ENCODE results near the gene GLB1L. TPM values are rescaled to one million over a fixed set of nuclear protein-coding genes. Genes with fewer than 3 reads are reported as not detected.
"Not testable (repeated sequence)": the region's sequence is repeated elsewhere in the genome, so short reads cannot be mapped to it uniquely, and the experiment has no call there.

GLB1L gene
- total RNA-seq, 6 experiments from 2014 or later, result 2.1 to 4.2 (median 2.8) TPM

GRCh38 chr2:219289195-219289536 is 43.9 kb upstream of the GLB1L start:
- TF ChIP-seq POLR2A (IDR thresholded peaks at IDR 0.05), result no peak
- no peak for TF ChIP-seq CTCF (IDR thresholded peaks at IDR 0.05)
- Histone ChIP-seq H3K27me3 (no peaks in the 10 kb centered on the region), H3K36me3 (peaks cover 0 to 16% (median 5%) of the 10 kb centered on the region in 4 donors), H3K27ac (no peak overlapping the region), H3K4me3 (no peak overlapping the region), H3K4me1 (no peaks in the 10 kb centered on the region), H3K9me3 (no peaks in the 10 kb centered on the region)
- WGBS (ENCODE audit: insufficient coverage, low coverage, low lambda C conversion rate, missing lambda C conversion rate), result 64% methylated on average over 5 of the region's 6 CpGs
- no peak for ATAC-seq
- intact Hi-C loops (cut with DNase I), result no loop called here
- DNase-seq, result no peak

DNA sequence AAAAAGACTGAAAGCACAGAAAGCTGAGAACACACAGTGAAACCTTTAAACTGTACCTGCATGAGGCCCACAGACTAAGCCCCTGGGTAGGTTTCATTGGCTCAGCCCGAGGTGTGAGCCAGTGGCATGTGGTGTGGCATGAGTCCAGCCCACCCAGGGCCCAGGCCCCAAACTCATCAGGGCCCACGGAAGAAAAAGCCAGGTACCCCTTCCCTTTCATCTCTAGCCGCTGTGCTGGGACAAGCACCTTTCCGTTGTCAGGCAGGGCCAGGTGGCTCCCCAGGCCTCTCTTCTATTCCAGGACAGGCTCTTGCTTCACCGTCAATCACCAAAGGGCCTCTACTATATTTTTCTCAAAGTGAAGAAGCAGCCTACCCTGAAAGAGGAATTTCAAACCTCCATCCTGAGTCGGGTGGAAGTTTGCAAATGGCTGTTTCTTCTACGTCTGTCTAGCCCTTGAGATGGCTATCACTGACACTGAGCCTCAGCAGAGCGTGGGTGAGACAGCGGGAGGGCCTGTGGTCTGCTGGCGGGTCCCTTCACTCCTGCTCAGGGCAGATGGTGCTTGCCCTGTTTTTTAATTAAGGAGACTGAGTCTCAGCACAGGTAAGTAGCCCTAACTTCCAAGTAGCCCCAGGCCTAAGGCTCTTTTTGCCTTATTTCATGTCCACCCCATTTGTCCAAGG is 42.5 kb upstream of the GLB1L start:
- ATAC-seq (no peak), DNase-seq (no peak)
- intact Hi-C loops (cut with DNase I), result no loop called here
- Histone ChIP-seq H3K27ac (no peak overlapping the region), H3K4me3 (no peak overlapping the region), H3K27me3 (no peaks in the 10 kb centered on the region), H3K36me3 (peaks cover 0 to 28% (median 9%) of the 10 kb centered on the region in 4 donors), H3K9me3 (no peaks in the 10 kb centered on the region), H3K4me1 (no peaks in the 10 kb centered on the region)
- 87% methylated on average over 3 of the region's 10 CpGs for WGBS (ENCODE audit: insufficient coverage, low coverage, low lambda C conversion rate, missing lambda C conversion rate)
- no peak for TF ChIP-seq POLR2A (IDR thresholded peaks at IDR 0.05)
- no peak for TF ChIP-seq CTCF (IDR thresholded peaks at IDR 0.05)

DNA sequence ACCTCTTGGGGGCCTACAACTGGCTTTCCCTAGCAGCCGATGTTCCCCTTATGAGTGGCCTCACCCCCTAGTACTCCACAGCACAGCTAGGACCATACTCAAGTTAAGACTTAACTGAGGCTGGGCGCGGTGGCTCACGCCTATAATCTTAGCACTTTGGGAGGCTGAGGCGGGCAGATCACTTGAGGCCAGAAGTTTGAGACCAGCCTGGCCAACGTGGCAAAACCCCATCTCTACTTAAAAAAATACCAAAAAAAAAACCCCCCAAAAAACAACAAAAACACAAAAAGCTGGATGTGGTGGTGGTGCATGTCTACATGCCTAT is 41.8 kb upstream of the GLB1L start:
- DNase-seq; ATAC-seq; H3K27me3 ChIP-seq; intact Hi-C loops (cut with DNase I); H3K4me3 ChIP-seq; H3K4me1 ChIP-seq; H3K27ac ChIP-seq; H3K9me3 ChIP-seq: not testable (repeated sequence)
- WGBS (ENCODE audit: insufficient coverage, low coverage, low lambda C conversion rate, missing lambda C conversion rate), result 63% methylated on average over 2 of the region's 6 CpGs
- peaks cover 0 to 35% (median 10%) of the 10 kb centered on the region in 4 donors for H3K36me3 ChIP-seq

GRCh38 chr2:219286436-219287115 is 41.3 kb upstream of the GLB1L start:
- TF ChIP-seq POLR2A (IDR thresholded peaks at IDR 0.05) (no peak), CTCF (IDR thresholded peaks at IDR 0.05) (no peak)
- Histone ChIP-seq H3K27me3 (no peaks in the 10 kb centered on the region), H3K27ac (no peak overlapping the region), H3K4me3 (no peak overlapping the region), H3K4me1 (no peaks in the 10 kb centered on the region), H3K9me3 (no peaks in the 10 kb centered on the region), H3K36me3 (peaks cover 0 to 40% (median 10%) of the 10 kb centered on the region in 4 donors)
- no CpG with 5 or more reads among the region's 12 CpGs for WGBS (ENCODE audit: insufficient coverage, low coverage, low lambda C conversion rate, missing lambda C conversion rate)
- ATAC-seq (no peak), DNase-seq (no peak)
- intact Hi-C loops (cut with DNase I), result no loop called here

DNA sequence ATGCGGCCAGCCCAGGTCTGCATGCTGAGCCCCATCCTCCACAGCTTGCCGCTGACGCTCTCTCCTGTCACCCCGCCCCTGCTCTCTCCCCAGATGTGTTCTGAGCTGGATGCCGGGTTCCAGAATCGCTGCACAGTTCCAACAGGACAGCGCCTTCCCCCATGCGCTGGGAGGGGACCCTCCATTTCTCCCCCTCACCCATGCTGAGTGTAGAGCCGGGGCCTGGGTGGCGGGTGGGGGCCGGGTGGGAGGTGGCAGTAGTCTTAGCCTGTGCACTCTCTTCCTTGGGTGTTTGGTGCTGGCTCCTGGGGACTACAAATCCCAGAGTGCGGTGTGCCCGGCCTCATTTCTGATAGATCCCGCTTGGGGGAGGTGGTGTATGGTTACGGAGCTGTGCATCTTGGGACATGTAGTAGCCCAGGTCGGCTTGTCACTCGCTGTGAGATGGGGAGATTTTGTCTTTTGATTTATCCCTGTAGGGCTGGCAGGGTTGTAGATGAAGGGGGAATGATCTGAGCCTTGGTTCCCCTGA is 40.7 kb upstream of the GLB1L start:
- intact Hi-C loops (cut with DNase I), result no loop called here
- 83% methylated on average over 8 of the region's 17 CpGs for WGBS (ENCODE audit: insufficient coverage, low coverage, low lambda C conversion rate, missing lambda C conversion rate)
- no peaks in the 10 kb centered on the region for H3K27me3 ChIP-seq
- DNase-seq (no peak), ATAC-seq (no peak)
- TF ChIP-seq POLR2A (IDR thresholded peaks at IDR 0.05) (no peak), CTCF (IDR thresholded peaks at IDR 0.05) (no peak)
- no peaks in the 10 kb centered on the region for H3K9me3 ChIP-seq
- peaks cover 0 to 46% (median 10%) of the 10 kb centered on the region in 4 donors for H3K36me3 ChIP-seq
- no peak overlapping the region for H3K27ac ChIP-seq
- H3K4me1 ChIP-seq, result no peaks in the 10 kb centered on the region
- H3K4me3 ChIP-seq, result no peak overlapping the region

Data from right lobe of liver (tissue), 6 donors.